Stimulated activated naive B cell treated with anti-CD40 and anti-IgM and Interleukin-4, amounts not matched to agents 10 μg/mL and 1 μg/mL and 100 μg/mL, for 72 hours (primary cell): ENCODE measurements around the gene CARD6.
"Not testable (repeated sequence)": the region's sequence is repeated elsewhere in the genome, so short reads cannot be mapped to it uniquely, and the experiment has no call there.

ENCODE experiments used
- ATAC-seq, 2 donors: fragments of 150-1000 bp; cut with Tn5 transposase; replicated peaks; 2 replicates each; pipeline ENCODE4 v1.10.0; 2021; ENCODE audit warnings: moderate library complexity in 1 of 2
- DNase-seq: peaks from one replicate; pipeline ENCODE4 v3.0.0; 2021
- H3K27ac Mint-ChIP-seq: one replicate; pipeline ENCODE4 v1.8.0; 2022; ENCODE audit warnings: mild to moderate bottlenecking, mixed read lengths
- H3K27me3 Mint-ChIP-seq, 2 donors: one replicate each; pipeline ENCODE4 v1.8.0; 2022; ENCODE audit warnings: mixed read lengths in 2 of 2
- H3K36me3 Mint-ChIP-seq, 2 donors: one replicate each; pipeline ENCODE4 v1.8.0; 2022; ENCODE audit warnings: mixed read lengths in 2 of 2, mild to moderate bottlenecking in 1 of 2
- H3K4me1 Mint-ChIP-seq, 2 donors: one replicate each; pipeline ENCODE4 v1.8.0; 2022; ENCODE audit warnings: mixed read lengths in 2 of 2, mild to moderate bottlenecking in 1 of 2
- H3K4me3 Mint-ChIP-seq, 2 donors: one replicate each; pipeline ENCODE4 v1.8.0; 2022; ENCODE audit warnings: mild to moderate bottlenecking in 2 of 2, mixed read lengths in 2 of 2, moderate library complexity in 1 of 2
- H3K9me3 Mint-ChIP-seq, 2 donors: one replicate each; pipeline ENCODE4 v1.8.0; 2022; ENCODE audit warnings: mixed read lengths in 2 of 2, mild to moderate bottlenecking in 1 of 2

Gene CARD6, protein sequence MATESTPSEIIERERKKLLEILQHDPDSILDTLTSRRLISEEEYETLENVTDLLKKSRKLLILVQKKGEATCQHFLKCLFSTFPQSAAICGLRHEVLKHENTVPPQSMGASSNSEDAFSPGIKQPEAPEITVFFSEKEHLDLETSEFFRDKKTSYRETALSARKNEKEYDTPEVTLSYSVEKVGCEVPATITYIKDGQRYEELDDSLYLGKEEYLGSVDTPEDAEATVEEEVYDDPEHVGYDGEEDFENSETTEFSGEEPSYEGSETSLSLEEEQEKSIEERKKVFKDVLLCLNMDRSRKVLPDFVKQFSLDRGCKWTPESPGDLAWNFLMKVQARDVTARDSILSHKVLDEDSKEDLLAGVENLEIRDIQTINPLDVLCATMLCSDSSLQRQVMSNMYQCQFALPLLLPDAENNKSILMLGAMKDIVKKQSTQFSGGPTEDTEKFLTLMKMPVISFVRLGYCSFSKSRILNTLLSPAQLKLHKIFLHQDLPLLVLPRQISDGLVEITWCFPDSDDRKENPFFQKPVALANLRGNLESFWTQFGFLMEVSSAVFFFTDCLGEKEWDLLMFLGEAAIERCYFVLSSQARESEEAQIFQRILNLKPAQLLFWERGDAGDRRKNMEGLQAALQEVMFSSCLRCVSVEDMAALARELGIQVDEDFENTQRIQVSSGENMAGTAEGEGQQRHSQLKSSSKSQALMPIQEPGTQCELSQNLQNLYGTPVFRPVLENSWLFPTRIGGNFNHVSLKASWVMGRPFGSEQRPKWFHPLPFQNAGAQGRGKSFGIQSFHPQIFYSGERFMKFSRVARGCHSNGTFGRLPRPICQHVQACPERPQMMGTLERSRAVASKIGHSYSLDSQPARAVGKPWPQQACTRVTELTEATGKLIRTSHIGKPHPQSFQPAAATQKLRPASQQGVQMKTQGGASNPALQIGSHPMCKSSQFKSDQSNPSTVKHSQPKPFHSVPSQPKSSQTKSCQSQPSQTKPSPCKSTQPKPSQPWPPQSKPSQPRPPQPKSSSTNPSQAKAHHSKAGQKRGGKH

DNA sequence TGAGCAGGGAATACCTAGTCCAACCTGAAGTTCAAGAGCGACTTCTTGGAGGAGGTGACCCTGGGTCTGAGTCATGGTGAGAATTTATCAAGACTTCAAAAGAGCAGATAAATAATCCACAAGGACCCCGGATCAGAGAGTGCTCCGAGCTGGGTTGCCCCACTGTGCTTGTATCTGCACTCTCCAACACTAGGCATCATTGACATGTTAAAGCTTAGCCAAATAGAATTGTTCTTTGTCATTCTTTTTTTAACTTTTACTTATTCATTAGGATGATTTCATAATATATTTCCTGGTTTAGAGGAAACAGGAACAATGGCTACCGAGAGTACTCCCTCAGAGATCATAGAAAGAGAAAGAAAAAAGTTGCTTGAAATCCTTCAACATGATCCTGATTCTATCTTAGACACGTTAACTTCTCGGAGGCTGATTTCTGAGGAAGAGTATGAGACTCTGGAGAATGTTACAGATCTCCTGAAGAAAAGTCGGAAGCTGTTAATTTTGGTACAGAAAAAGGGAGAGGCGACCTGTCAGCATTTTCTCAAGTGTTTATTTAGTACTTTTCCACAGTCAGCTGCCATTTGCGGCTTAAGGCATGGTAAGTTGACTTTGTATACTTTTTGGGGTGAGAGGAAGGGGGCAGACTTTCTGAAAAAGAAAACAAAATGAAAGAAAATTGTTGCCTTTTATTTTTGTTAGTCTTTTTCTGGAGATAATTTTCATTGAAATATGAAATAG lies at the start of gene CARD6:
CARD6 (plus strand) TSS at position 300 of the 738 bp plus-strand sequence; CDS start at position 316, 16 bp downstream.
- no peak for DNase-seq
- Mint-ChIP-seq H3K9me3 (peaks cover 0 to 2% of the 10 kb centered on the region in 2 donors), H3K4me3 (peak within 1 kb of the TSS; percentile 87 to 92), H3K27me3 (no peaks in the 10 kb centered on the region), H3K27ac (peak within 1 kb of the TSS; percentile 97), H3K4me1 (peaks cover 5 to 22% of the 10 kb centered on the region in 2 donors), H3K36me3 (peaks cover 1 to 3% of the 10 kb centered on the region in 2 donors)
- ATAC-seq = peak; percentile 58 to 65

- Mint-ChIP-seq H3K9me3 (peaks cover 0 to 5% of the 10 kb centered on the region in 2 donors), H3K36me3 (peaks cover 27 to 38% of the 10 kb centered on the region in 2 donors), H3K4me1 (peaks cover 16 to 76% of the 10 kb centered on the region in 2 donors), H3K4me3 (no peak overlapping the region), H3K27ac (no peak overlapping the region), H3K27me3 (no peaks in the 10 kb centered on the region)
- no peak for ATAC-seq
- DNase-seq = no peak
These were observed 49.4 kb upstream of the CARD6 start for GRCh38 chr5:40791715-40792139.

GRCh38 chr5:40792691-40793090 lies 48.5 kb upstream of the CARD6 start:
- not testable (repeated sequence) for ATAC-seq, H3K27ac Mint-ChIP-seq, DNase-seq, H3K9me3 Mint-ChIP-seq, H3K4me3 Mint-ChIP-seq, H3K27me3 Mint-ChIP-seq
- peaks cover 17 to 78% of the 10 kb centered on the region in 2 donors for H3K4me1 Mint-ChIP-seq
- H3K36me3 Mint-ChIP-seq = peaks cover 23 to 32% of the 10 kb centered on the region in 2 donors

GRCh38 chr5:40794340-40794739 lies 46.8 kb upstream of the CARD6 start:
- ATAC-seq, H3K4me3 Mint-ChIP-seq: not testable (repeated sequence)

GRCh38 chr5:40794877-40795276 lies 46.3 kb upstream of the CARD6 start:
- H3K27me3 Mint-ChIP-seq, DNase-seq, H3K4me3 Mint-ChIP-seq, ATAC-seq, H3K27ac Mint-ChIP-seq, H3K9me3 Mint-ChIP-seq: not testable (repeated sequence)
- Mint-ChIP-seq H3K4me1 (peaks cover 15 to 64% of the 10 kb centered on the region in 2 donors), H3K36me3 (peaks cover 9 to 20% of the 10 kb centered on the region in 2 donors)

More at GRCh38 chr5:40794340-40794739, 46.8 kb upstream of the CARD6 start:
- H3K9me3 Mint-ChIP-seq, DNase-seq, H3K27me3 Mint-ChIP-seq, H3K27ac Mint-ChIP-seq: not testable (repeated sequence)
- H3K4me1 Mint-ChIP-seq = peaks cover 15 to 68% of the 10 kb centered on the region in 2 donors
- H3K36me3 Mint-ChIP-seq = peaks cover 9 to 20% of the 10 kb centered on the region in 2 donors

DNA sequence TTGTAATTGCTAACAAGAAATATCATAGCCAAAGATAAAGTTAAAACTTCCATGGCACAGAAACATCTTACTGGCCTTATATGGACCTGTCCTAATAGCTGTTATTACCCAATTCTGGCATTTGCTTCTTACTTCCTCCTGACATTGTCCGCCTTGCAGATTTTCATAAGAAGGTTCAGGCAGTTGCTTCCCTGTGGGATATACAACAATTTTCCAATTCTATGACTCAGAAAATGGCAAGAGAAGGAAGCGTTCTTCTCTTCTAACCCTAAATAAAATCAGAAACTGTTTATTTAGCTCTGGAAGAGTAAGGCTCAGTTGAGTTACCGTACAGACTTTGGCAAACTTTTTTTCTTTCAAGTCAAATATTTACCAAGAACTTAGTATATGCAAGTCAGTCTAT lies 44.7 kb upstream of the CARD6 start:
- Mint-ChIP-seq H3K27ac (no peak overlapping the region), H3K4me3 (peak overlapping the region; percentile 92 to 95), H3K4me1 (peaks cover 15 to 48% of the 10 kb centered on the region in 2 donors), H3K36me3 (peaks cover 9 to 20% of the 10 kb centered on the region in 2 donors), H3K9me3 (no peaks in the 10 kb centered on the region), H3K27me3 (no peaks in the 10 kb centered on the region)
- no peak for ATAC-seq
- DNase-seq = no peak

- peak; percentile 56 to 60 for ATAC-seq
These were observed 43.7 kb upstream of the CARD6 start for GRCh38 chr5:40797273-40798011.

GRCh38 chr5:40798012-40798800 lies 43.0 kb upstream of the CARD6 start, which contains the start of gene PRKAA1:
Gene PRKAA1, minus strand, starts transcription at chr5:40798374. Its CDS starts 185 bp downstream, at chr5:40798189.
- peak; percentile 92 to 95 for ATAC-seq
- H3K4me3 Mint-ChIP-seq = peak within 1 kb of the TSS; percentile 92 to 95

More at GRCh38 chr5:40797273-40798011, 43.7 kb upstream of the CARD6 start:
- Mint-ChIP-seq H3K27ac (peak overlapping the region; percentile 93), H3K9me3 (no peaks in the 10 kb centered on the region), H3K27me3 (no peaks in the 10 kb centered on the region), H3K4me3 (peak overlapping the region; percentile 92 to 95), H3K36me3 (peaks cover 9 to 20% of the 10 kb centered on the region in 2 donors), H3K4me1 (peaks cover 15 to 40% of the 10 kb centered on the region in 2 donors)
- peak; percentile 64 for DNase-seq

DNA sequence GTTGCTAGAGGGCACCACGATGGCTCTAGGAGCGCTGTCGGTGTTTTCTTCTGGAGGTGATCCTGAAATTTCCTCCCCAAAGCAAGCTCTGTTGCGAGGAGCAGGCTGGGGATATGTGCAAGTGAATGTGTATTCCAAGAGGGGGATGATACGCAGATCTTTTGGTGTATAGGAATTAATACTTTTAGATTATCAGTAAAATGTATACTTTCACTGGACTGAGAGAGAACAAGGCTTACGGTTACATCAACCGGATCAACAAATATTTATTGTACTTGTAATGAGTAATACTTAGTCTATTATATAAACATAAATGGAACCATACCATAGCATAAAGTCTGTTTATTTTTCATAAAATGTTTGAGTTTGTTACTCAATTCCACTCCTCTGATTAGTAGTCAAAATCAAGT lies 42.4 kb upstream of the CARD6 start:
- peak overlapping the region; percentile 92 to 95 for H3K4me3 Mint-ChIP-seq
- H3K9me3 Mint-ChIP-seq = no peaks in the 10 kb centered on the region
- peaks cover 12 to 33% of the 10 kb centered on the region in 2 donors for H3K4me1 Mint-ChIP-seq
- no peaks in the 10 kb centered on the region for H3K27me3 Mint-ChIP-seq
- DNase-seq (no peak), ATAC-seq (no peak)
- H3K27ac Mint-ChIP-seq = peak overlapping the region; percentile 97
- H3K36me3 Mint-ChIP-seq = peaks cover 9 to 16% of the 10 kb centered on the region in 2 donors

More at GRCh38 chr5:40798012-40798800, 43.0 kb upstream of the CARD6 start, which contains the start of gene PRKAA1:
- Mint-ChIP-seq H3K4me1 (peaks cover 15 to 39% of the 10 kb centered on the region in 2 donors), H3K27me3 (no peaks in the 10 kb centered on the region), H3K27ac (peak within 1 kb of the TSS; percentile 97), H3K36me3 (peaks cover 9 to 20% of the 10 kb centered on the region in 2 donors), H3K9me3 (no peaks in the 10 kb centered on the region)
- DNase-seq = peak; percentile 84

- no peak for DNase-seq
- H3K9me3 Mint-ChIP-seq = no peaks in the 10 kb centered on the region
- peaks cover 7 to 12% of the 10 kb centered on the region in 2 donors for H3K36me3 Mint-ChIP-seq
- peaks cover 9 to 28% of the 10 kb centered on the region in 2 donors for H3K4me1 Mint-ChIP-seq
- H3K27ac Mint-ChIP-seq = peak overlapping the region; percentile 97
- H3K4me3 Mint-ChIP-seq = no peak overlapping the region
- no peak for ATAC-seq
- no peaks in the 10 kb centered on the region for H3K27me3 Mint-ChIP-seq
These were observed 41.9 kb upstream of the CARD6 start for GRCh38 chr5:40799258-40799657.

DNA sequence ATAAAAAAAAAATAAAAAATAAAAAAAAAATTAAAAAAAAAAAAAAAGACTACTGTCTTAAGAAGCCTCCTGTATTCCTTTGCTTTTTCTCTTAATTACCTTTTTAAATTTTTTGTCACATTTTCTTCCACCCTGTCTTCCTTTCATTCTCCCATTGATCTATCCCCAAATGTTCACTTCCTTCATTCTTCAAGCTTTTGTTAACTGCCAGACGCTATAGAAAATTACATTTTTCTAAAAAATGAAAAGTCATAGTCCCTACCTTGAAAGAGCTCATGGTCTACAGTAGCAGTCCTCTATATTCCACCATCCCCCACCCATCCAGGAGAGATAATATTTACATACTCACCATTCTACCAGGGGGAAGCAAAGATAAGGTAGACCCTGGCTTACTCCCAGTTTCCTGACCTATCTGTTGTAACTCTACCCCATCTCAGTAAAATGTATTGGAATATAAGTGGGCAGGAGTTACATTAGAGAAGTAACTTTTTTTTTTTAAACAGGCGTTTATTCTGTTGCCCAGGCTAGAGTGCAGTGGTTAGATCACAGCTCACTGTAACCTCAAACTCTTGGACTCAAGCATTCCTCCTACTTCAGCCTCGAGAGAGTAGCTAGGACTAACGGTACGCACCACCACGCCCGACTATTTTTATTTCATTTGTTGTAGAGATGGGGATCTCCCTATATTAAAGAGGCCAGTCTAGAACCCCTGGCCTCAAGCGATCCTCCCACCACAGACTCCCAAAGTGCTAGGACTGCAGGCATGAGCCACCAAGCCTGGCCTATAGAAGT lies 39.2 kb upstream of the CARD6 start:
- ATAC-seq (no peak), DNase-seq (no peak)
- no peaks in the 10 kb centered on the region for H3K9me3 Mint-ChIP-seq
- H3K4me3 Mint-ChIP-seq = no peak overlapping the region
- H3K27me3 Mint-ChIP-seq = no peaks in the 10 kb centered on the region
- H3K27ac Mint-ChIP-seq = no peak overlapping the region
- peaks cover 0 to 6% of the 10 kb centered on the region in 2 donors for H3K4me1 Mint-ChIP-seq
- H3K36me3 Mint-ChIP-seq = no peaks in the 10 kb centered on the region
